Measurements from ENCODE around the gene RNASEH2A.

- TF ChIP-seq TEAD4 (IDR thresholded peaks at IDR 0.05; ENCODE audit: borderline replicate concordance, insufficient read depth), result no peak
- TF ChIP-seq RXRA (IDR thresholded peaks at IDR 0.05; ENCODE audit: borderline replicate concordance, low read depth), result no peak; the same call in 1 of the 2 replicates
- TF ChIP-seq, protein P1, sequence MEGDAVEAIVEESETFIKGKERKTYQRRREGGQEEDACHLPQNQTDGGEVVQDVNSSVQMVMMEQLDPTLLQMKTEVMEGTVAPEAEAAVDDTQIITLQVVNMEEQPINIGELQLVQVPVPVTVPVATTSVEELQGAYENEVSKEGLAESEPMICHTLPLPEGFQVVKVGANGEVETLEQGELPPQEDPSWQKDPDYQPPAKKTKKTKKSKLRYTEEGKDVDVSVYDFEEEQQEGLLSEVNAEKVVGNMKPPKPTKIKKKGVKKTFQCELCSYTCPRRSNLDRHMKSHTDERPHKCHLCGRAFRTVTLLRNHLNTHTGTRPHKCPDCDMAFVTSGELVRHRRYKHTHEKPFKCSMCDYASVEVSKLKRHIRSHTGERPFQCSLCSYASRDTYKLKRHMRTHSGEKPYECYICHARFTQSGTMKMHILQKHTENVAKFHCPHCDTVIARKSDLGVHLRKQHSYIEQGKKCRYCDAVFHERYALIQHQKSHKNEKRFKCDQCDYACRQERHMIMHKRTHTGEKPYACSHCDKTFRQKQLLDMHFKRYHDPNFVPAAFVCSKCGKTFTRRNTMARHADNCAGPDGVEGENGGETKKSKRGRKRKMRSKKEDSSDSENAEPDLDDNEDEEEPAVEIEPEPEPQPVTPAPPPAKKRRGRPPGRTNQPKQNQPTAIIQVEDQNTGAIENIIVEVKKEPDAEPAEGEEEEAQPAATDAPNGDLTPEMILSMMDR (IDR thresholded peaks at IDR 0.05), result no peak; the same call in 1 of the 2 replicates
- peak in 1 of 2 experiments; percentile 39; a peak in 1 of 4 replicates for TF ChIP-seq EP300 (IDR thresholded peaks at IDR 0.05; ENCODE audit: borderline replicate concordance in 1 of 2, low read depth in 1 of 2, low read length in 1 of 2)
- peak; percentile 77 for TF ChIP-seq CHD2 (IDR thresholded peaks at IDR 0.05; ENCODE audit: low read length, partially characterized antibody)
- no peak for TF ChIP-seq NRF1 (IDR thresholded peaks at IDR 0.05; ENCODE audit: low read depth, low read length)
- TF ChIP-seq, protein P2, sequence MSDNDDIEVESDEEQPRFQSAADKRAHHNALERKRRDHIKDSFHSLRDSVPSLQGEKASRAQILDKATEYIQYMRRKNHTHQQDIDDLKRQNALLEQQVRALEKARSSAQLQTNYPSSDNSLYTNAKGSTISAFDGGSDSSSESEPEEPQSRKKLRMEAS (IDR thresholded peaks at IDR 0.05; ENCODE audit: low read depth), result peak; percentile 99
- TF ChIP-seq NFIC (IDR thresholded peaks at IDR 0.05; ENCODE audit: borderline replicate concordance), result 0 out of 2 replicates have a peak, but pooled peaks have one; percentile 50
- no peak for TF ChIP-seq EZH2phosphoT487 (IDR thresholded peaks at IDR 0.05; ENCODE audit: borderline replicate concordance, low read depth)
- no peak for TF ChIP-seq USF2 (IDR thresholded peaks at IDR 0.05; ENCODE audit: borderline replicate concordance, low read depth, low read length)
- peak; percentile 100 for TF ChIP-seq POLR2AphosphoS5 (IDR thresholded peaks at IDR 0.05; ENCODE audit: low read depth, low read length)
Observed at GRCh38 chr19:12791345-12792050, 14.9 kb upstream of the RNASEH2A start, which contains the start of gene JUNB.

All from SK-N-SH (cell line).